Measurements from ENCODE around the gene PEX26.

DNA sequence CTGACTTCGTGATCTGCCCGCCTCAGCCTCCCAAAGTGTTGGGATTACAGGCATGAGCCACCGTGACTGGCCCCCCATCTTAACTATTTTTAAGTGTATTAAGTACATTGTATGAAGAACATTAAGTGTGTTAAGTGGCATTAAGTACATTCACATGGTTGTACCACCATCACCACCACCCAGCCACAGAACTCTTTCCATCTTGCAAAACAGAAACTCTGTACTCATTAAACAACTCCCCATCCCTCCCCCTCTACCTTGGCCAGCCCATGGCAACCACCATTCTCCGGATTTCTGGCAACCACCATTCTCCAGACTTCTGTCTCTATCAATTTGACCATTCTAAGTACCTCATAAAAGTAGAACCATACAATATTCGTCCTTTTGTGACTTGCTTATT, 17.8 kb upstream of the PEX26 start:
- TF ChIP-seq EP300 (conservative IDR thresholded peaks at IDR 0.05; ENCODE audit: poor library complexity, severe bottlenecking) (no peak), POLR2AphosphoS5 (IDR thresholded peaks at IDR 0.05) (no peak)
- TF ChIP-seq, protein P1, sequence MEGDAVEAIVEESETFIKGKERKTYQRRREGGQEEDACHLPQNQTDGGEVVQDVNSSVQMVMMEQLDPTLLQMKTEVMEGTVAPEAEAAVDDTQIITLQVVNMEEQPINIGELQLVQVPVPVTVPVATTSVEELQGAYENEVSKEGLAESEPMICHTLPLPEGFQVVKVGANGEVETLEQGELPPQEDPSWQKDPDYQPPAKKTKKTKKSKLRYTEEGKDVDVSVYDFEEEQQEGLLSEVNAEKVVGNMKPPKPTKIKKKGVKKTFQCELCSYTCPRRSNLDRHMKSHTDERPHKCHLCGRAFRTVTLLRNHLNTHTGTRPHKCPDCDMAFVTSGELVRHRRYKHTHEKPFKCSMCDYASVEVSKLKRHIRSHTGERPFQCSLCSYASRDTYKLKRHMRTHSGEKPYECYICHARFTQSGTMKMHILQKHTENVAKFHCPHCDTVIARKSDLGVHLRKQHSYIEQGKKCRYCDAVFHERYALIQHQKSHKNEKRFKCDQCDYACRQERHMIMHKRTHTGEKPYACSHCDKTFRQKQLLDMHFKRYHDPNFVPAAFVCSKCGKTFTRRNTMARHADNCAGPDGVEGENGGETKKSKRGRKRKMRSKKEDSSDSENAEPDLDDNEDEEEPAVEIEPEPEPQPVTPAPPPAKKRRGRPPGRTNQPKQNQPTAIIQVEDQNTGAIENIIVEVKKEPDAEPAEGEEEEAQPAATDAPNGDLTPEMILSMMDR (IDR thresholded peaks at IDR 0.05; ENCODE audit: poor library complexity, severe bottlenecking): no peak

All from neural cell (in vitro differentiated cells).